HUES48 (cell line): ENCODE results near the gene ABCB4.

Source experiments
- H3K27ac ChIP-seq: one replicate; pipeline ENCODE4 v1.7.0; 2013; ENCODE audit warnings: low read depth, low read length, inconsistent platforms
- H3K27me3 ChIP-seq: 2 replicates; pipeline ENCODE4 v1.6.1; 2013; ENCODE audit warnings: mild to moderate bottlenecking, low read length; ENCODE audit not compliant: control insufficient read depth, insufficient read depth
- H3K36me3 ChIP-seq: 2 replicates; pipeline ENCODE4 v1.6.1; 2013; ENCODE audit warnings: low read length; ENCODE audit not compliant: control insufficient read depth, insufficient read depth
- H3K4me1 ChIP-seq: 2 replicates; pipeline ENCODE4 v1.6.1; 2013; ENCODE audit warnings: mild to moderate bottlenecking, low read length; ENCODE audit not compliant: control insufficient read depth, insufficient read depth
- H3K4me3 ChIP-seq: 2 replicates; pipeline ENCODE4 v1.5.1; 2013; ENCODE audit warnings: mild to moderate bottlenecking, low read depth, low read length
- H3K9ac ChIP-seq: 2 replicates; pipeline ENCODE4 v1.6.1; 2013; ENCODE audit warnings: mild to moderate bottlenecking, low read depth, low read length, moderate library complexity
- H3K9me3 ChIP-seq: 2 replicates; pipeline ENCODE4 v1.6.1; 2013; ENCODE audit warnings: low read length; ENCODE audit not compliant: control insufficient read depth, insufficient read depth

ABCB4 gene

GRCh38 chr7:87458148-87458547 is 17.3 kb downstream of the ABCB4 start:
- Histone ChIP-seq H3K9me3 (no peaks in the 10 kb centered on the region), H3K27ac (no peak overlapping the region), H3K36me3 (no peaks in the 10 kb centered on the region), H3K4me3 (no peak overlapping the region), H3K4me1 (no peaks in the 10 kb centered on the region), H3K9ac (no peak overlapping the region), H3K27me3 (no peaks in the 10 kb centered on the region)

- Histone ChIP-seq H3K4me3 (no peak overlapping the region), H3K36me3 (no peaks in the 10 kb centered on the region), H3K27ac (no peak overlapping the region), H3K27me3 (no peaks in the 10 kb centered on the region), H3K9me3 (no peaks in the 10 kb centered on the region), H3K9ac (no peak overlapping the region), H3K4me1 (no peaks in the 10 kb centered on the region)
Measured at GRCh38 chr7:87456247-87456646, 19.2 kb downstream of the ABCB4 start.

- Histone ChIP-seq H3K27me3 (no peaks in the 10 kb centered on the region), H3K27ac (no peak overlapping the region), H3K4me3 (no peak overlapping the region), H3K4me1 (no peaks in the 10 kb centered on the region), H3K36me3 (no peaks in the 10 kb centered on the region), H3K9ac (no peak overlapping the region), H3K9me3 (no peaks in the 10 kb centered on the region)
Measured at GRCh38 chr7:87452279-87452678, 23.2 kb downstream of the ABCB4 start.

- Histone ChIP-seq H3K36me3 (no peaks in the 10 kb centered on the region), H3K4me1 (no peaks in the 10 kb centered on the region), H3K4me3 (no peak overlapping the region), H3K9me3 (no peaks in the 10 kb centered on the region), H3K9ac (no peak overlapping the region), H3K27me3 (no peaks in the 10 kb centered on the region), H3K27ac (no peak overlapping the region)
Measured at GRCh38 chr7:87451187-87451586, 24.3 kb downstream of the ABCB4 start.

GRCh38 chr7:87450706-87451105 is 24.8 kb downstream of the ABCB4 start:
- no peaks in the 10 kb centered on the region for H3K9me3 ChIP-seq
- no peaks in the 10 kb centered on the region for H3K4me1 ChIP-seq
- H3K4me3 ChIP-seq: no peak overlapping the region
- H3K27me3 ChIP-seq: no peaks in the 10 kb centered on the region
- no peak overlapping the region for H3K27ac ChIP-seq
- H3K9ac ChIP-seq: no peak overlapping the region
- no peaks in the 10 kb centered on the region for H3K36me3 ChIP-seq

GRCh38 chr7:87448388-87448787 is 27.1 kb downstream of the ABCB4 start:
- Histone ChIP-seq H3K9ac (no peak overlapping the region), H3K4me3 (no peak overlapping the region), H3K27me3 (no peaks in the 10 kb centered on the region), H3K27ac (no peak overlapping the region), H3K4me1 (no peaks in the 10 kb centered on the region), H3K9me3 (no peaks in the 10 kb centered on the region), H3K36me3 (no peaks in the 10 kb centered on the region)

- Histone ChIP-seq H3K27me3 (no peaks in the 10 kb centered on the region), H3K9me3 (no peaks in the 10 kb centered on the region), H3K36me3 (no peaks in the 10 kb centered on the region)
Measured at GRCh38 chr7:87447116-87447635, 28.3 kb downstream of the ABCB4 start.

GRCh38 chr7:87445897-87446296 is 29.6 kb downstream of the ABCB4 start:
- no peaks in the 10 kb centered on the region for H3K27me3 ChIP-seq
- H3K4me3 ChIP-seq: no peak overlapping the region

More at GRCh38 chr7:87447116-87447635, 28.3 kb downstream of the ABCB4 start:
- no peak overlapping the region for H3K27ac ChIP-seq
- H3K9ac ChIP-seq: no peak overlapping the region
- H3K4me1 ChIP-seq: no peaks in the 10 kb centered on the region
- H3K4me3 ChIP-seq: no peak overlapping the region

GRCh38 chr7:87435546-87435945 is 39.9 kb downstream of the ABCB4 start:
- Histone ChIP-seq H3K4me3 (no peak overlapping the region), H3K36me3 (no peaks in the 10 kb centered on the region), H3K27ac (no peak overlapping the region), H3K9ac (no peak overlapping the region), H3K4me1 (peaks cover 2% of the 10 kb centered on the region; the same call in 1 of the 2 replicates), H3K27me3 (no peaks in the 10 kb centered on the region), H3K9me3 (no peaks in the 10 kb centered on the region)

More at GRCh38 chr7:87445897-87446296, 29.6 kb downstream of the ABCB4 start:
- Histone ChIP-seq H3K9ac (no peak overlapping the region), H3K27ac (no peak overlapping the region), H3K4me1 (no peaks in the 10 kb centered on the region), H3K36me3 (no peaks in the 10 kb centered on the region), H3K9me3 (no peaks in the 10 kb centered on the region)

GRCh38 chr7:87432536-87432935 is 42.9 kb downstream of the ABCB4 start:
- Histone ChIP-seq H3K36me3 (no peaks in the 10 kb centered on the region), H3K9ac (no peak overlapping the region), H3K27ac (no peak overlapping the region), H3K27me3 (no peaks in the 10 kb centered on the region), H3K4me3 (no peak overlapping the region), H3K4me1 (no peaks in the 10 kb centered on the region), H3K9me3 (no peaks in the 10 kb centered on the region)

- no peak overlapping the region for H3K4me3 ChIP-seq
- no peak overlapping the region for H3K9ac ChIP-seq
- H3K4me1 ChIP-seq: no peaks in the 10 kb centered on the region
- no peaks in the 10 kb centered on the region for H3K36me3 ChIP-seq
- H3K27me3 ChIP-seq: no peaks in the 10 kb centered on the region
- no peaks in the 10 kb centered on the region for H3K9me3 ChIP-seq
- no peak overlapping the region for H3K27ac ChIP-seq
Measured at GRCh38 chr7:87427288-87427687, 48.2 kb downstream of the ABCB4 start.

- Histone ChIP-seq H3K27ac (no peak overlapping the region), H3K9ac (no peak overlapping the region), H3K27me3 (no peaks in the 10 kb centered on the region), H3K4me3 (no peak overlapping the region), H3K4me1 (no peaks in the 10 kb centered on the region), H3K9me3 (no peaks in the 10 kb centered on the region), H3K36me3 (no peaks in the 10 kb centered on the region)
Measured at GRCh38 chr7:87426160-87426559, 49.3 kb downstream of the ABCB4 start.
